ENCODE data around the gene ARHGAP1.
A peak's percentile ranks its signal among the peaks of the same experiment; 100 is the strongest.

GRCh38 chr11:46711303-46711702 is 10.9 kb upstream of the ARHGAP1 start:
- TF ChIP-seq POLR2AphosphoS5 (IDR thresholded peaks at IDR 0.05; ENCODE audit: insufficient read depth in 1 of 2, low read depth in 1 of 2) = peak in 1 of 2 donors; percentile 5
- TF ChIP-seq CTCF (IDR thresholded peaks at IDR 0.05) = no peak

All from vagina (tissue), 2 donors.